GM12892 (cell line): Measurements from ENCODE around the gene CLP1.

Source experiments
- POLR2A ChIP-seq: IDR thresholded peaks from 2 replicates; pipeline ENCODE4 v1.6.1; 2011; ENCODE audit warnings: low read depth, low read length, control low read depth
- POLR2AphosphoS5 ChIP-seq: IDR thresholded peaks from 2 replicates; pipeline ENCODE4 v1.6.1; 2011; ENCODE audit warnings: low read depth, low read length, control low read depth
- TAF1 ChIP-seq: IDR thresholded peaks from 2 replicates; pipeline ENCODE4 v1.6.1; 2011; ENCODE audit warnings: low read depth, mild to moderate bottlenecking, control low read depth, low read length, borderline replicate concordance

DNA sequence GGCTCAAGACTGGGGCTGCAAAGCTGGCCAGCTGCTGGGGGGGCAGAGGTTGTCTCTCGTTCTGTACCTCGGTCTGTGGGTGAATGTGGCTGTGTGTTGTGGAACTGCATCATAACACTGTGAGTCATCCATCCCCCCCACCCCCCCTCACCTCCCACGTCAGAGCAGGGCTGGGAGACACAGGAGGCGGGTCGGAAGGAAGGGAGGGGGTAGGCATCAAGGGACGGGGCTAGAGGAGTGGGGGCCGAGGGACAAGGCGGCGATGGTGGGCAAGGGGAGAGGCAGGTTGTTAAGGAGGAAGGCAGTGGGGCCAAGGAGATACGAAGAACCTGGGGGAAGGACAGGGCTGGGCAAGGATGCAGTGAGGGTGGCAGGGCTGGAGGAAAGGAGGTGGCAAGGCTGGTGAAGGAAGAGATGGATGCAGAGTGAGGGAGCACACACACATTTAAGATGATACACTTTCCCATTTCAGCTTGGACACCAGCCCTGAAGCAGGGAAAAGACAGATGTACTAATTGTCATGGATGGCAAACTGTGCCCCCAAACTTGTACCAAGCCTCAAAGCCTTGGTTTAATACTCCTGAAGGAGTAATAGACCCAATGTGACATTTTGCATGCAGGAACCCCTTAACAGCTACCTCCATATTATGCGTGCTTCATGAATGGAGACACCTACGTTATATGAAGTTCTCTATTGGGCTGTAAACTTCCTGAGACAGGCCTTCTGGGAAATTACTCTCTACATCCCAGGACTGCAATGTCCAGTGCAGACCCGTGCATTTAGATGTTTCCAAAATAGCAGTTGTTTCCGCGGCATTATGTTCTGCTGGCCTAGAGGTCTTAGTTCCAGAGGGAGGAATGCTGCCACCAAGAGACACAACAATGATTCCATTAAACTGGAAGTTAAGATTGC, 7.5 kb upstream of the CLP1 start, which contains the start of gene YPEL4:
- TF ChIP-seq POLR2A (no peak), POLR2AphosphoS5 (no peak), TAF1 (no peak)
